Measurements from ENCODE around the gene TMCC3. TPM values are rescaled to one million over a fixed set of nuclear protein-coding genes. Genes with fewer than 3 reads are reported as not detected.
"Not testable (repeated sequence)": the region's sequence is repeated elsewhere in the genome, so short reads cannot be mapped to it uniquely, and the experiment has no call there.

Gene TMCC3
- total and polyA plus RNA-seq, 9 of the 15 experiments (the other 6 are each of a cell fraction or from before 2014, with no cell fraction given): not detected

DNA sequence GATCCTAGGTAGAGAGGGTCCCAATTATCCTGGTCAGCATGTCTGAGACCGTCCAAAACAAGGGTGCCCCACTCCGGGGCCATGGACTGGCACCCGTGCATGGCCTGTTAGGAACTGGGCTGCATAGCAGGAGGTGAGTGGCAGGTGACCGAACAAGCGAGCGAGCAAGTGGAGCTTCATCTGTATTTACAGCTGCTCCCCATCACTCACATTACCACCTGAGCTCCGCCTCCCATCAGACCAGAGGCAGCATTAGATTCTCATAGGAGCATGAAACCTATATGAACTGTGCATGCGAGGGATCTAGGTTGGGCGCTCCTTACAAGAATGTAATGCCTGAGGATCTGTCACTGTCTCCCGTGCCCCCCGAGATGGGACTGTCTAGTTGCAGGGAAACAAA, 44.4 kb upstream of the TMCC3 start (continued):
- no peak for TF ChIP-seq CLOCK (CRISPR knock-in tag; IDR thresholded peaks at IDR 0.05; ENCODE audit: borderline replicate concordance)
- no peak for TF ChIP-seq HDAC6 (IDR thresholded peaks at IDR 0.05; ENCODE audit: low read depth, low read length)
- TF ChIP-seq XRCC5 (IDR thresholded peaks at IDR 0.05; ENCODE audit: low read depth, low read length): no peak
- TF ChIP-seq HNRNPLL (IDR thresholded peaks at IDR 0.05; ENCODE audit: low read depth, low read length, poor library complexity, severe bottlenecking): no peak
- TF ChIP-seq GATAD2A (IDR thresholded peaks at IDR 0.05): no peak
- TF ChIP-seq PTTG1 (tag; IDR thresholded peaks at IDR 0.05; ENCODE audit: low read depth): no peak
- TF ChIP-seq RNF2 (IDR thresholded peaks at IDR 0.05): no peak
- TF ChIP-seq MEF2D (tag; conservative IDR thresholded peaks at IDR 0.05; ENCODE audit: low read depth): no peak
- TF ChIP-seq, protein P1, sequence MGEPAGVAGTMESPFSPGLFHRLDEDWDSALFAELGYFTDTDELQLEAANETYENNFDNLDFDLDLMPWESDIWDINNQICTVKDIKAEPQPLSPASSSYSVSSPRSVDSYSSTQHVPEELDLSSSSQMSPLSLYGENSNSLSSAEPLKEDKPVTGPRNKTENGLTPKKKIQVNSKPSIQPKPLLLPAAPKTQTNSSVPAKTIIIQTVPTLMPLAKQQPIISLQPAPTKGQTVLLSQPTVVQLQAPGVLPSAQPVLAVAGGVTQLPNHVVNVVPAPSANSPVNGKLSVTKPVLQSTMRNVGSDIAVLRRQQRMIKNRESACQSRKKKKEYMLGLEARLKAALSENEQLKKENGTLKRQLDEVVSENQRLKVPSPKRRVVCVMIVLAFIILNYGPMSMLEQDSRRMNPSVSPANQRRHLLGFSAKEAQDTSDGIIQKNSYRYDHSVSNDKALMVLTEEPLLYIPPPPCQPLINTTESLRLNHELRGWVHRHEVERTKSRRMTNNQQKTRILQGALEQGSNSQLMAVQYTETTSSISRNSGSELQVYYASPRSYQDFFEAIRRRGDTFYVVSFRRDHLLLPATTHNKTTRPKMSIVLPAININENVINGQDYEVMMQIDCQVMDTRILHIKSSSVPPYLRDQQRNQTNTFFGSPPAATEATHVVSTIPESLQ (CRISPR knock-in tag; IDR thresholded peaks at IDR 0.05): no peak
- TF ChIP-seq CCAR2 (IDR thresholded peaks at IDR 0.05; ENCODE audit: low read depth, low read length): no peak
- no peak for TF ChIP-seq SREBF1 (IDR thresholded peaks at IDR 0.05; ENCODE audit: borderline replicate concordance, low read depth, low read length)
- no peak for TF ChIP-seq KHSRP (IDR thresholded peaks at IDR 0.05)
- no peak for TF ChIP-seq CTCF (IDR thresholded peaks at IDR 0.05 in 2 of 3, conservative IDR thresholded peaks at IDR 0.05 in 1 of 3; ENCODE audit: insufficient read depth in 2 of 3, low read depth in 1 of 3, low read length in 3 of 3)

DNA sequence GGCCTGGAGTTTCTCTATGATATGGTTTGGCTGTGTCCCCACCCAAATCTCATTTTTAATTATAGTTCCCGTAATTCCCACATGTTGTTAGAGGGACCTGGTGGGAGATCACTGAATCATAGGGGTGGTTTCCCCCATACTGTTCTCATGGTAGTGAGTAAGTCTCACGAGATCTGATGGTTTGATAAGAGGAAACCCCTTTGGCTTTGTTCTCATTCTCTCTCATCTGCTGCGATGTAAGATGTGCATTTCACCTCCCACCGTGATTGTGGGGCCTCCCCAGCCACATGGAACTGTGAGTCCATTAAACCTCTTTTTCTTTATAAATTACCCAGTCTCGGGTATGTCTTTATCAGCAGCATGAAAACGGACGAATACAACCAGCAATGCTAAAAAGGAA, 42.5 kb upstream of the TMCC3 start:
- WGBS (ENCODE audit: insufficient coverage, low coverage, missing lambda C conversion rate): 0% methylated on average over 7 of the region's 7 CpGs
- ATAC-seq; POLR2A ChIA-PET; H4K20me1 ChIP-seq (replicated peaks; ENCODE audit: control insufficient read depth, insufficient read depth, low read length); DNase-seq (ENCODE audit: extremely low read depth in 1 of 4, low spot score in 3 of 4); intact Hi-C loops (cut with micrococcal nuclease); in situ Hi-C loops (cut with MboI); H3K4me2 ChIP-seq (ENCODE audit: insufficient read depth, low read length); H3K36me3 ChIP-seq (ENCODE audit: control insufficient read depth, insufficient read depth, low read length); FAIRE-seq; H3K27ac ChIP-seq (ENCODE audit: extremely low read depth, low read depth, low read length); H2AFZ ChIP-seq (ENCODE audit: low read depth, low read length); H3K9me1 ChIP-seq (ENCODE audit: control insufficient read depth, insufficient read depth, low read length); H3K79me2 ChIP-seq (ENCODE audit: control insufficient read depth, insufficient read depth, low read length); CTCF ChIA-PET (ENCODE audit: low intra/inter-chr PET ratio); BruUV-seq (replicated peaks); H3K4me1 ChIP-seq (replicated peaks in 1 of 2; ENCODE audit: control insufficient read depth in 2 of 2, insufficient read depth in 2 of 2, low read length in 2 of 2); H3K9me3 ChIP-seq (replicated peaks; ENCODE audit: control insufficient read depth, insufficient read depth, low read depth, low read length); H3K9ac ChIP-seq (ENCODE audit: insufficient read depth in 1 of 2, low read depth in 2 of 2, low read length in 2 of 2); H3K4me3 ChIP-seq: not testable (repeated sequence)
- peaks cover 13 to 16% of the 10 kb centered on the region in 2 experiments; a peak in 3 of 5 replicates for H3K27me3 ChIP-seq (ENCODE audit: control insufficient read depth in 2 of 2, insufficient read depth in 2 of 2, low read length in 2 of 2)

Data from K562 (cell line).